ENCODE measurements around the gene KCNF1. TPM values are rescaled to one million over a fixed set of nuclear protein-coding genes. Genes with fewer than 3 reads are reported as not detected.

KCNF1 gene
- total RNA-seq, 1 donor from 2014 or later: 0.55 TPM

GRCh38 chr2:10918661-10919409, 7.1 kb downstream of the KCNF1 start:
- TF ChIP-seq CTCF (IDR thresholded peaks at IDR 0.05; ENCODE audit: unreplicated experiment): no peak
- Mint-ChIP-seq H3K4me3 (ENCODE audit: low read depth) (no peak overlapping the region), H3K4me1 (ENCODE audit: low read depth) (no peaks in the 10 kb centered on the region), H3K9me3 (ENCODE audit: low read depth) (no peaks in the 10 kb centered on the region), H3K27me3 (peaks cover 36% of the 10 kb centered on the region), H3K36me3 (ENCODE audit: insufficient read depth) (no peaks in the 10 kb centered on the region), H3K27ac (no peak overlapping the region)
- DNase-seq (ENCODE audit: low spot score, unreplicated experiment): no peak

DNA sequence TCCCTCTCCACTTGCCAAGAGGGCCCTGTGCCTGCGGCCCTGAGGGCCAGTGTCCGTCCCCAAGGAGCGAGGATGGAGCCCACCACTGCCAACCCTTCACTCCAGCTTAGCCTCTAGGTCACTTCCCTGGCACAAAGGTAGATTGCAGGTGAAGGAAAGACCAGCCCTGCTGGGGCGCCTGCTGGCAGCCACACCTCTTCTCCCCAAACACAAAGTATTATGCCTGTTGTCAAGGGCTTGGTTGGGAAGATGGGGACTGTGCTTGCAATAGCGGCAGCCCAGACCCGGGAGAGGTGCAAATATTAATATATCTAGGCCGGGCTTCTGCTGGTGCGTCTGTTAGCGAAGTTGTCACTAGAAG, 7.7 kb downstream of the KCNF1 start:
- no peaks in the 10 kb centered on the region for H3K4me1 Mint-ChIP-seq (ENCODE audit: low read depth)
- peaks cover 37% of the 10 kb centered on the region for H3K27me3 Mint-ChIP-seq
- no peaks in the 10 kb centered on the region for H3K36me3 Mint-ChIP-seq (ENCODE audit: insufficient read depth)
- no peak overlapping the region for H3K27ac Mint-ChIP-seq
- no peak for TF ChIP-seq CTCF (IDR thresholded peaks at IDR 0.05; ENCODE audit: unreplicated experiment)
- no peak overlapping the region for H3K4me3 Mint-ChIP-seq (ENCODE audit: low read depth)
- DNase-seq (ENCODE audit: low spot score, unreplicated experiment): no peak
- no peaks in the 10 kb centered on the region for H3K9me3 Mint-ChIP-seq (ENCODE audit: low read depth)

DNA sequence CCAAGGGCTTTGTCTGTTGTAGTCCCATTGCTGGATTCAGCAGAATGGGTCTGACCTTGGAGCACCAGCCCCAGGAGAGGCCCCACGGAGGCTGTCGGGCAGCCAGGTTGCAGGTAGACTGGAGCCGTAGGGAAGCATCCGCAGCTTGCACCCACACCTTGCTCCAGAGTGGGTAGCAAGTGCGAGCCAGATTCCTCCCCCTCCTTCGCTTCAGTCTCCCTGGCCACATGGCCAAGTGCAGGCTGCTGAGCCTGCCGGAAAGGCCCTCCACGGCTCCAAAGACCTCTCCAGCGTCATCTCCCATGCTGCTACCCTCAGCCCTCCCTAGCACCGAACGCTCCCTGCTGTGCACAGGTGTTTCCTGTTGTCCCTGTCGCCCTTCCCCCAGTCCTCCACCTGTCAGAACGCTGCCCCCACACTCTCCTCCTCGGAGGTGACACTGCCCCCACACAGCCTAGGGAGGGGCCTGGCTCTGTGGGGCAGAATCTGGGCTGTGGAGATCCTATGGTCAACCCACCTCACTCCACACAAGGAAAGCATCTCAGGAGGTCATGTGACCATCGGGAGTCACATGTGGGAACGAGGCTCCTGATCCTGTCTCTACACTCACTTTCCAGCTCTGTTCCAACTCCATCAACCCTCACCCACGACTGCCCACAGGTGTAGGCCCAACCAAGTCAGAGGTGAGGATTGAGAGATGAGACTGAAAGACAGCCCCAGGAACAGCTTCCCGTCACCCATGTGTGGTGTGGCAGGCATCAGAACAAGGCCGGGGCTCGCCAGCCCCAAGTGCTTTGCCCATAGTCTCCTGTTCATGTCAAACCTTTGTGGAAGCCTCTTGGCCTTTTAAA, 8.3 kb downstream of the KCNF1 start:
- Mint-ChIP-seq H3K9me3 (ENCODE audit: low read depth) (no peaks in the 10 kb centered on the region), H3K27me3 (peaks cover 32% of the 10 kb centered on the region), H3K36me3 (ENCODE audit: insufficient read depth) (no peaks in the 10 kb centered on the region), H3K4me3 (ENCODE audit: low read depth) (no peak overlapping the region), H3K27ac (no peak overlapping the region), H3K4me1 (ENCODE audit: low read depth) (no peaks in the 10 kb centered on the region)
- no peak for TF ChIP-seq CTCF (IDR thresholded peaks at IDR 0.05; ENCODE audit: unreplicated experiment)
- no peak for DNase-seq (ENCODE audit: low spot score, unreplicated experiment)

DNA sequence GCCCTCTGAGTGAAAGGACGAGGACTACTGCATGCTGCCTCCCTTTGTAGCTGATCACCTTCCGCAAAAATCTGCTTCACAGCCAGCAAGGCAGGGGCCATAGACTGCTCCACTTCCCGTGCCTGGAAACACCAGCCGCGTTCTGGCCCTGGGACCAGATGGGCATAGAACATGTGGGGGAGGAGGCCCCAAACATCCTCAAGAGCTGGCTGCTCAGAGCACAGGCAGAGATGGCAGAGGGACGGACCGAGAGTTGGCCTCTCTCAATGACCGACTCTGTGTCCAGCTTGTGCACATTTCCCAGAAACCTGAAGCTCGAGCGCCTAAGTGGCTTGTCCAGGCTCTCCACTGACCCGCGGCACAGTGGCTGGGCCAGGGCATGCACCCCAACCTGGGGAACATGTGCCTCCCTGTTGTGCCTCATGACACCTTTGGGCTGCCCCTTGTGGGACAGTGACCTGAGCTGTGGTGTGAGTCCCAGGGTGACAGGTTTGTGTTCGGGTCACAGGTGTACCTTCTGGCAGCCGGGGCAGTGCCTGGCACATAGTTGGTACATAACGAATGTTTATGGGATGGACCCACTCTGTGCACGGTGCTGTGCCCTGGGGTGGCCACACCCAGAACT, 9.1 kb downstream of the KCNF1 start:
- Mint-ChIP-seq H3K27me3 (peaks cover 35% of the 10 kb centered on the region), H3K4me3 (ENCODE audit: low read depth) (no peak overlapping the region), H3K4me1 (ENCODE audit: low read depth) (no peaks in the 10 kb centered on the region), H3K9me3 (ENCODE audit: low read depth) (no peaks in the 10 kb centered on the region), H3K36me3 (ENCODE audit: insufficient read depth) (no peaks in the 10 kb centered on the region), H3K27ac (no peak overlapping the region)
- DNase-seq (ENCODE audit: low spot score, unreplicated experiment): no peak
- no peak for TF ChIP-seq CTCF (IDR thresholded peaks at IDR 0.05; ENCODE audit: unreplicated experiment)

GRCh38 chr2:10921525-10921924, 9.8 kb downstream of the KCNF1 start:
- no peaks in the 10 kb centered on the region for H3K9me3 Mint-ChIP-seq (ENCODE audit: low read depth)
- H3K4me3 Mint-ChIP-seq (ENCODE audit: low read depth): no peak overlapping the region
- no peaks in the 10 kb centered on the region for H3K36me3 Mint-ChIP-seq (ENCODE audit: insufficient read depth)
- H3K4me1 Mint-ChIP-seq (ENCODE audit: low read depth): no peaks in the 10 kb centered on the region
- H3K27me3 Mint-ChIP-seq: peaks cover 36% of the 10 kb centered on the region
- DNase-seq (ENCODE audit: low spot score, unreplicated experiment): no peak
- TF ChIP-seq CTCF (IDR thresholded peaks at IDR 0.05; ENCODE audit: unreplicated experiment): no peak
- no peak overlapping the region for H3K27ac Mint-ChIP-seq
